ENCODE measurements around the gene MRM3.
"Not testable (repeated sequence)": the region's sequence is repeated elsewhere in the genome, so short reads cannot be mapped to it uniquely, and the experiment has no call there.

MRM3 gene

GRCh38 chr17:781805-782731, at the start of gene MRM3, which contains the start of gene GLOD4:
Gene MRM3, plus strand, starts transcription at chr17:782353. Its CDS starts 26 bp downstream, at chr17:782379.
Gene GLOD4, minus strand, starts transcription at chr17:782280. Its CDS starts 25 bp downstream, at chr17:782255.
- DNase-seq: peak; percentile 84

GRCh38 chr17:732902-733720, 49.0 kb upstream of the MRM3 start:
- DNase-seq: peak; percentile 55

- DNase-seq: peak; percentile 43
Observed at GRCh38 chr17:733743-734142, 48.4 kb upstream of the MRM3 start.

GRCh38 chr17:737561-738113, 44.5 kb upstream of the MRM3 start:
- no peak for DNase-seq

- no peak for DNase-seq
Observed at GRCh38 chr17:740240-741017, 41.7 kb upstream of the MRM3 start.

GRCh38 chr17:742147-742793, 39.9 kb upstream of the MRM3 start:
- no peak for DNase-seq

GRCh38 chr17:743139-743538, 39.0 kb upstream of the MRM3 start:
- DNase-seq: no peak

GRCh38 chr17:744937-745336, 37.2 kb upstream of the MRM3 start:
- no peak for DNase-seq

- DNase-seq: no peak
Observed at GRCh38 chr17:745406-745805, 36.7 kb upstream of the MRM3 start.

GRCh38 chr17:746181-746580, 36.0 kb upstream of the MRM3 start:
- no peak for DNase-seq

GRCh38 chr17:746783-747629, 35.1 kb upstream of the MRM3 start:
- no peak for DNase-seq

GRCh38 chr17:748604-749003, 33.5 kb upstream of the MRM3 start:
- not testable (repeated sequence) for DNase-seq

GRCh38 chr17:749359-749758, 32.8 kb upstream of the MRM3 start:
- DNase-seq: not testable (repeated sequence)

GRCh38 chr17:750431-751037, 31.6 kb upstream of the MRM3 start:
- DNase-seq: no peak

GRCh38 chr17:751269-752001, 30.7 kb upstream of the MRM3 start:
- peak; percentile 48 for DNase-seq

- DNase-seq: peak; percentile 93
Observed at GRCh38 chr17:752002-752619, 30.0 kb upstream of the MRM3 start, which contains the start of gene GEMIN4. Gene GEMIN4, minus strand, starts transcription at chr17:752264. Its CDS starts 122 bp downstream, at chr17:752142.

GRCh38 chr17:752620-753219, 29.4 kb upstream of the MRM3 start:
- peak; percentile 63 for DNase-seq

- DNase-seq: no peak
Observed at GRCh38 chr17:753418-753817, 28.7 kb upstream of the MRM3 start.

All from NCI-H69 (cell line).